ENCODE data around the gene EFNB3. TPM values are rescaled to one million over a fixed set of nuclear protein-coding genes. Genes with fewer than 3 reads are reported as not detected.

Gene EFNB3
- total and polyA plus RNA-seq, 12 donors, result 0.26 to 4.3 (median 1.2) TPM; not detected in 1

DNA sequence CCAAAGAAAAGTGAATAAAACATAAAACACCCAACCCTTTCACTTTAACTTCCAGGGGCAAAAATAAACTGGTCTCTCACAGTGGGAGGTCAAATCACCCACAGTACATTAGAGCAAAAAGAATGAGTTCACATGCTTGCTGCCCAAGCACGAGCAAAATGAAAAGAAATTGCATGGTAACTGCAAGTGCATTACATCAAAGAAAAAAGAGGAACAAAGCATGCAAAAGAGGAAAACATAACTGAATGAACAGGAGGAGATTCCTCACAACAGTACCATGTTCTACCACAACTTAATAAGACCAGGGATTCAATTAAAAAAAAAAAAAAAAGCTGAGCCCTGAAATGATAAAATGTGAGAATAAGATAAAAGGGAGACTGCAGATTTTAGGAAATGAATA is 24.8 kb downstream of the EFNB3 start:
- Histone ChIP-seq H3K4me1 (replicated peaks in 1 of 2) (no peaks in the 10 kb centered on the region), H3K27me3 (peaks cover 18% of the 10 kb centered on the region), H3K4me3 (no peak overlapping the region), H3K36me3 (replicated peaks in 1 of 2) (no peaks in the 10 kb centered on the region), H3K9me3 (replicated peaks in 1 of 3) (no peaks in the 10 kb centered on the region), H3K27ac (no peak overlapping the region)
- TF ChIP-seq POLR2A (IDR thresholded peaks at IDR 0.05) (no peak), CTCF (IDR thresholded peaks at IDR 0.05) (no peak)
- intact Hi-C loops (cut with DNase I), result no loop called here
- DNase-seq, result no peak
- WGBS, 4 donors, result 49 to 74% (median 60%) methylated on average over 1 of the region's 1 CpG

GRCh38 chr17:7732981-7733539 is 28.1 kb downstream of the EFNB3 start:
- Histone ChIP-seq H3K27ac (no peak overlapping the region), H3K9me3 (replicated peaks in 1 of 3) (no peaks in the 10 kb centered on the region), H3K4me1 (replicated peaks in 1 of 2) (no peaks in the 10 kb centered on the region), H3K27me3 (peaks cover 12% of the 10 kb centered on the region), H3K36me3 (replicated peaks in 1 of 2) (no peaks in the 10 kb centered on the region), H3K4me3 (no peak overlapping the region)
- WGBS, 4 donors, result 86 to 90% (median 88%) methylated on average over 12 to 14 of the region's 14 CpGs
- no peak for DNase-seq
- intact Hi-C loops (cut with DNase I), result no loop called here
- TF ChIP-seq CTCF (IDR thresholded peaks at IDR 0.05), result no peak
- TF ChIP-seq POLR2A (IDR thresholded peaks at IDR 0.05), result no peak

DNA sequence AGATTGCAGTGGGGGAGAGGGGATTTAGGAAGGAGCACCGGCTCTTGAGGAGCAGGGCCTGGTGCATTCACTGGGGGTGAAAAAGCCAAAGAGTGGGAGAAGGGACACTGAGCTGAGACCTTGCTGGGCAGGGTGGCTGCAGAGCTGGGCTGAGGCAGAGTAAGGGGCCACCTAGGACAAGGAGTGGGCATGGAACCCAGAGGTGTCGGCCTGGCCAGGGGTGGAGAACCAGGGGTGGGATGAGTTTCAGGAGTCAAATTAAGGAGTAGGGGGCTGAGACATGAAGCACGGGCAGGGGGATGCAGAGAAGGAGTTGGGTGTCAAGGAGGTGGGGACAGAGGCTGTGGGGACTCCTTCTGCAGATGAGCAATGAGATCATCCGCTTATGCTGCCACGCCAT is 32.6 kb downstream of the EFNB3 start:
- Histone ChIP-seq H3K27ac (no peak overlapping the region), H3K4me1 (replicated peaks in 1 of 2) (no peaks in the 10 kb centered on the region), H3K9me3 (replicated peaks in 1 of 3) (no peaks in the 10 kb centered on the region), H3K36me3 (replicated peaks in 1 of 2) (no peaks in the 10 kb centered on the region), H3K27me3 (peaks cover 11% of the 10 kb centered on the region), H3K4me3 (no peak overlapping the region)
- intact Hi-C loops (cut with DNase I), result no loop called here
- no peak for TF ChIP-seq CTCF (IDR thresholded peaks at IDR 0.05)
- no peak for TF ChIP-seq POLR2A (IDR thresholded peaks at IDR 0.05)
- WGBS, 4 donors, result 80 to 91% (median 82%) methylated on average over 5 of the region's 5 CpGs
- DNase-seq, result no peak

- Histone ChIP-seq H3K9me3 (replicated peaks in 1 of 3) (no peaks in the 10 kb centered on the region), H3K4me3 (no peak overlapping the region), H3K4me1 (replicated peaks in 1 of 2) (no peaks in the 10 kb centered on the region), H3K27ac (no peak overlapping the region), H3K36me3 (replicated peaks in 1 of 2) (no peaks in the 10 kb centered on the region), H3K27me3 (peaks cover 16% of the 10 kb centered on the region)
- DNase-seq, result no peak
- intact Hi-C loops (cut with DNase I), result no loop called here
- WGBS, 4 donors, result 65 to 74% (median 67%) methylated on average over 14 of the region's 14 CpGs
- TF ChIP-seq POLR2A (IDR thresholded peaks at IDR 0.05) (no peak), CTCF (IDR thresholded peaks at IDR 0.05) (no peak)
Measured at GRCh38 chr17:7739746-7740145, 34.7 kb downstream of the EFNB3 start.
